Sigmoid colon (tissue), 7 donors: ENCODE data around the gene BLOC1S3. TPM values are rescaled to one million over a fixed set of nuclear protein-coding genes. Genes with fewer than 3 reads are reported as not detected.

Experiments used
- DNase-seq: peaks from one replicate; pipeline ENCODE4 v3.0.0-alpha.2; 2019
- H3K27ac ChIP-seq, 4 donors: fragments of 200-600 bp; sonication (generic); one replicate each; pipeline ENCODE4 v1.5.1; 2016 to 2019; ENCODE audit warnings: mild to moderate bottlenecking in 1 of 4
- H3K27me3 ChIP-seq, 3 donors: fragments of 200-600 bp; sonication (generic); one replicate each; pipeline ENCODE4 v1.5.1; 2019; ENCODE audit warnings: mild to moderate bottlenecking in 1 of 3
- H3K36me3 ChIP-seq, 4 donors: fragments of 200-600 bp; sonication (generic); one replicate each; pipeline ENCODE4 v1.5.1; 2016 to 2019
- H3K4me1 ChIP-seq, 4 donors: fragments of 200-600 bp; sonication (generic); one replicate each; pipeline ENCODE4 v1.5.1; 2017 to 2019
- H3K4me3 ChIP-seq, 4 donors: fragments of 200-600 bp; sonication (generic); one replicate each; pipeline ENCODE4 v1.5.1; 2017 to 2019; ENCODE audit warnings: mild to moderate bottlenecking in 2 of 4, moderate library complexity in 1 of 4
- H3K9me3 ChIP-seq, 4 donors: fragments of 200-600 bp in 3 of 4; sonication (generic) in 3 of 4; one replicate each; pipeline versions ENCODE4 v1.5.1 to v1.6.1; 2013 to 2019
- EP300 ChIP-seq, 4 donors: sonication (generic); formaldehyde crosslinking; IDR thresholded peaks; one replicate each; pipeline ENCODE4 v1.6.1; 2017; ENCODE audit warnings: antibody characterized with exemption in 4 of 4
- POLR2A ChIP-seq, 2 donors: fragments of 450-650 bp; IDR thresholded peaks; one replicate each; pipeline ENCODE4 v1.6.1; 2016; ENCODE audit warnings: antibody characterized with exemption in 2 of 2, mild to moderate bottlenecking in 2 of 2, moderate library complexity in 2 of 2
- POLR2AphosphoS5 ChIP-seq, 4 donors: sonication (generic); formaldehyde crosslinking; IDR thresholded peaks; one replicate each; pipeline ENCODE4 v1.6.1; 2017; ENCODE audit warnings: antibody characterized with exemption in 4 of 4
- WGBS, 2 donors: extraction: QIAGEN DNeasy Blood & Tissue Kit; methylation state at CpG; one replicate each; pipeline ENCODE4 v1.1.7; 2013; 5-methylcytosine and 5-hydroxymethylcytosine counted together
- intact Hi-C: fragments of 100-400 bp; cut with DNase I; formaldehyde crosslinking; loops from one replicate; pipeline ENCODE4 v1.15.1; 2023
- polyA plus RNA-seq, 3 donors: library from polyadenylated mRNA; stranded (reverse); fragments of 200-250 nt; gene quantifications; one replicate each; pipeline ENCODE4 v1.2.3, GENCODE V29; 2013
- total RNA-seq, 4 donors: library from RNA; depleted of rRNA; stranded (reverse); fragments of >200 nt; gene quantifications; one replicate each; pipeline ENCODE4 v1.1.0, GENCODE V29; 2016
- TF ChIP-seq, protein P1 (sequence below), 4 experiments: fragments of 450-650 bp in 3 of 4; fragments of 200-600 bp in 1 of 4; IDR thresholded peaks; one replicate each; pipeline ENCODE4 v1.5.1; 2016 to 2019; ENCODE audit warnings: antibody characterized with exemption in 4 of 4, mild to moderate bottlenecking in 3 of 4, moderate library complexity in 2 of 4
- donor health status: healthy with polysubstance abuse.
- donor health status: Bipolar disorder and iron deficiency.
- donor health status: healthy.

Gene BLOC1S3, protein sequence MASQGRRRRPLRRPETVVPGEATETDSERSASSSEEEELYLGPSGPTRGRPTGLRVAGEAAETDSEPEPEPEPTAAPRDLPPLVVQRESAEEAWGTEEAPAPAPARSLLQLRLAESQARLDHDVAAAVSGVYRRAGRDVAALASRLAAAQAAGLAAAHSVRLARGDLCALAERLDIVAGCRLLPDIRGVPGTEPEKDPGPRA
- total RNA-seq, result 10 to 100 TPM in 1 of 4 donors, 1 to 10 TPM in 3; 6.1 to 10.9 (median 7.8) TPM
- 1 to 10 TPM; 2.8 to 7.0 (median 3.0) TPM for polyA plus RNA-seq

DNA sequence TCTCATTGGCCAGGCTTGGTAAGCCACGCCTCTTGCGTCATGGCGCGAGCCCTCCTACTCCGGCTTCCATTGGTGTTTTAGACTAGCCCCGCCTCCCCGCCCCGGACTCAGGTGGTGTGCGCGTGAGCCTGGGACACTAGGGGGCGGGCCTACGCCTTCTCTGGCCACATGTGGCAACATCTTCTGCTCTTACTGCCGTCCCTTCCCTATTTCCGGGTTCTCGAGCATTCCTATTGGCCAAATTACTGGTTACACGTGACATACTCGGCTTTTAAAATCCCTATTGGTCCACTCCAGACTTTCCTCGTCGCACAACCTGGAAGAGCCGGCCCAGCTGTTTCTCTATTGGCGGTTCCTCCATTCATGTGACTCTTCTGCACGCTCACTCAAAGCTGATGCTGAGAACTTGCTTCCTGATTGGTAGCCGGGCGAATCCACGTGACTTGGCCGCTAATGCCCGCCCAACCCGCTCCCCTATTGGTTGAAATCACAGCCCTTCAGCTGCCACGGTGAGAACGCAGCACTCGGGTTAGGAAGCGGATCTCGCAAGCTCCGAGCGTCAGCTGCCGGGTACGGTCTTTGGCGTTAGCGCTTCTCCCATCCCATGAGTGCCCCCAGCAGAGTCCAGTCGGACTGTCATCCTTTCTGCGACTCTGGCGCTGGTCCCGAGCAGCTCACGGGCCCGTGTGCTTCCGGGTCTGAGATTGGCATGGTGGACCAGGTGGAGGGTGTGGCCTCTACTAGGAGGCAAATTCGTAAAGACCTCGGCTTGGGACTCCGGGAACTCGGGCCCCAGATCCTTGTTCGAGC, at the start of gene BLOC1S3:
Gene BLOC1S3, plus strand, starts transcription at position 523 of the 810 bp plus-strand sequence. CDS start 513 bp downstream, outside the sequence.
- no peaks in the 10 kb centered on the region for H3K27me3 ChIP-seq
- peak within 1 kb of the TSS; percentile 75 to 89 (median 86) for H3K4me3 ChIP-seq
- 0% methylated on average over 51 of the region's 51 CpGs for WGBS, 2 donors
- peaks cover 0 to 5% (median 0%) of the 10 kb centered on the region in 4 donors for H3K36me3 ChIP-seq
- TF ChIP-seq EP300 (IDR thresholded peaks at IDR 0.05) (peak in 1 of 4 donors; percentile 70), POLR2AphosphoS5 (IDR thresholded peaks at IDR 0.05) (peak; percentile 91 to 96 (median 94)), POLR2A (IDR thresholded peaks at IDR 0.05) (peak; percentile 82 to 83)
- TF ChIP-seq, protein P1, sequence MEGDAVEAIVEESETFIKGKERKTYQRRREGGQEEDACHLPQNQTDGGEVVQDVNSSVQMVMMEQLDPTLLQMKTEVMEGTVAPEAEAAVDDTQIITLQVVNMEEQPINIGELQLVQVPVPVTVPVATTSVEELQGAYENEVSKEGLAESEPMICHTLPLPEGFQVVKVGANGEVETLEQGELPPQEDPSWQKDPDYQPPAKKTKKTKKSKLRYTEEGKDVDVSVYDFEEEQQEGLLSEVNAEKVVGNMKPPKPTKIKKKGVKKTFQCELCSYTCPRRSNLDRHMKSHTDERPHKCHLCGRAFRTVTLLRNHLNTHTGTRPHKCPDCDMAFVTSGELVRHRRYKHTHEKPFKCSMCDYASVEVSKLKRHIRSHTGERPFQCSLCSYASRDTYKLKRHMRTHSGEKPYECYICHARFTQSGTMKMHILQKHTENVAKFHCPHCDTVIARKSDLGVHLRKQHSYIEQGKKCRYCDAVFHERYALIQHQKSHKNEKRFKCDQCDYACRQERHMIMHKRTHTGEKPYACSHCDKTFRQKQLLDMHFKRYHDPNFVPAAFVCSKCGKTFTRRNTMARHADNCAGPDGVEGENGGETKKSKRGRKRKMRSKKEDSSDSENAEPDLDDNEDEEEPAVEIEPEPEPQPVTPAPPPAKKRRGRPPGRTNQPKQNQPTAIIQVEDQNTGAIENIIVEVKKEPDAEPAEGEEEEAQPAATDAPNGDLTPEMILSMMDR (IDR thresholded peaks at IDR 0.05), result no peak
- no peaks in the 10 kb centered on the region for H3K9me3 ChIP-seq
- H3K27ac ChIP-seq, result peak within 1 kb of the TSS; percentile 94 to 98 (median 95)
- H3K4me1 ChIP-seq, result peaks cover 0 to 38% (median 30%) of the 10 kb centered on the region in 4 donors
- peak; percentile 100 for DNase-seq
- intact Hi-C loops, result loop anchor here (2.0 to 5.0 kb wide), 3 partner anchors 72 to 161 kb away; partner anchors contain the start of genes MARK4 and PPP1R37

DNA sequence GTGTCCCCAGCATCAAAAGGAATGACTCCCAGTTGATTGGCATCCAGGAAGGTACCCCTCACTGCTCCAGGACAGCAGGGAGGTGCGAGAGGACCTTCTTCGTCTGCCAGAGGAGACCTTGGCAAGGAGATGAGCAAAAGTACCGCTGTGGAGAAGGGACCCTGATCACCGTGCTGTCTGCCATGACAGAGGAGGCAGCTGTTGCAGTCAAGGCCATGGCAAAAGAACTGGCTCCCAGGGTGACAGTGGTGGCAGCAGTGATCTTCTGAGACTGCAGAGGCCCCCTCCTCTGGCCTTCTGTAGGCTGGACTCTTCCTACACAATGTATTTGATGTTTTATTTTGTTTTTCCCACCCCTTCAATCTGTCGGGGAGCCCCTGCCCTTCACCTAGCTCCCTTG, 49.8 kb upstream of the BLOC1S3 start:
- Histone ChIP-seq H3K27me3 (no peaks in the 10 kb centered on the region), H3K36me3 (no peaks in the 10 kb centered on the region), H3K27ac (no peak overlapping the region), H3K9me3 (no peaks in the 10 kb centered on the region), H3K4me1 (no peaks in the 10 kb centered on the region), H3K4me3 (no peak overlapping the region)
- TF ChIP-seq POLR2AphosphoS5 (IDR thresholded peaks at IDR 0.05) (no peak), EP300 (IDR thresholded peaks at IDR 0.05) (no peak), POLR2A (IDR thresholded peaks at IDR 0.05) (no peak)
- TF ChIP-seq, protein P1 (IDR thresholded peaks at IDR 0.05), result no peak
- no peak for DNase-seq
- WGBS, 2 donors, result 94 to 95% methylated on average over 5 of the region's 5 CpGs
- intact Hi-C loops, result no loop called here

DNA sequence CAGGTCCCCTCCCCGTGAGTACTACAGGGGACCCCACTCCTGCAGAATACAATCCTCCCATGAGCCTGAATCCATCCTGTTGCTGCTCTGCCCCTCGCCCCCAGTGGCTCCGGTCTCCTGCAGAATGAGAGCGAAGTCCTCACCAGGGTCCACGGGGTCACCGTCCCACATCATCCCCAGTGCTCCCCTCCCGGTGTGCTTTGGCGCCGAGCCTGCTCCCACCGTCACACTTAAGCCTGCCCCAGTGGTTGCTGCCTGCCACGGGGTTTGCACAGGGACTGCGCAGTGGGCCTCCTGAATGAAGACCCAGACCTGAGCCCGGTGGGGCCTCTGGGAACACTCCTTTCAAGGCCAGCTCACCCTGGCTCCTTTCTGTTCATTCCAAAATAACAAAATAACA, 48.3 kb upstream of the BLOC1S3 start:
- Histone ChIP-seq H3K4me3 (no peak overlapping the region), H3K4me1 (no peaks in the 10 kb centered on the region), H3K27me3 (no peaks in the 10 kb centered on the region), H3K9me3 (no peaks in the 10 kb centered on the region), H3K27ac (no peak overlapping the region), H3K36me3 (no peaks in the 10 kb centered on the region)
- DNase-seq, result no peak
- 90 to 91% methylated on average over 13 of the region's 13 CpGs for WGBS, 2 donors
- no peak for TF ChIP-seq EP300 (IDR thresholded peaks at IDR 0.05)
- intact Hi-C loops, result no loop called here

DNA sequence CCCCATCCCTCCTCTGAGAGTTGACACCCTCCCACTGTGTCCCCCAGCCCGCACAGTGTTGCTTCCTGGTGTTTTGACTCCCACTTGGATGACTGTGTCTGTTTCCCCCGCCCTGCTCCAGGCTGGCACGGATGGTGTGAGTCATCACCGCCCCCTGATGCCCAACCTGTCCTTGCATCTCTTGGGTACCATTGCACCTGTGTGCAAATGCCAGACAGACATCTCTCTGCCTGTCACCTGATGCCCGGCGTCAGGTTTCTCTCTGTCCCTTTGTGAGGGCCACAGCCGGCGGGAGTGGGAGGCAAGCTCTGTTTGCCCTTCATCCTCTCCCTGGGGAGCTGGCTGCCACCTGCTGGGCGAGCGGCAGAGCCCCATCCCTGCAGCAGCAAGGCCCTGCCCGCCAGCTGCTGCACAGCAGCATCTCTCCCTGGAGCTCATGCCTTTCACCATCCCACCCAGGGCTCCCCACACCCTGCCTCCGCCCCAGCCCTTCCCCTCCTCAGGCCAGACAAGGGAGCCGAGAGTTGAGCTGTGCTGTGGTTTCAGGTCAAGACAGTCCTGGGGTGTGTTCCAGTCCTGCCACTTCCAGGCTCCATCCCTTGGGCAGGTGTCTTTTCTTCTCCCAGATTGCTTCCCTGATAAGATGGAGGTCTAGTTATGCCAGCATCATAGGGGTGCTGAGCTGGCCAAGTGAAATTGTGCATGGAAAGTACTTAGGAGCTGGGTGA, 47.5 kb upstream of the BLOC1S3 start:
- Histone ChIP-seq H3K4me1 (peaks cover 0 to under 1% (median under 1%) of the 10 kb centered on the region in 4 donors), H3K9me3 (no peaks in the 10 kb centered on the region), H3K36me3 (no peaks in the 10 kb centered on the region), H3K27ac (no peak overlapping the region), H3K27me3 (no peaks in the 10 kb centered on the region), H3K4me3 (no peak overlapping the region)
- intact Hi-C loops, result no loop called here
- TF ChIP-seq POLR2AphosphoS5 (IDR thresholded peaks at IDR 0.05), result no peak
- no peak for TF ChIP-seq POLR2A (IDR thresholded peaks at IDR 0.05)
- TF ChIP-seq EP300 (IDR thresholded peaks at IDR 0.05), result no peak
- TF ChIP-seq, protein P1 (IDR thresholded peaks at IDR 0.05), result no peak
- DNase-seq, result no peak
- WGBS, 2 donors, result 37 to 60% methylated on average over 13 of the region's 13 CpGs
